SH-SY5Y (cell line): ENCODE data around the gene MT1H.

Experiments
- GATA2 ChIP-seq: IDR thresholded peaks from 2 replicates; pipeline ENCODE4 v1.6.1; 2011; ENCODE audit warnings: mild to moderate bottlenecking, low read depth, low read length
- GATA3 ChIP-seq: IDR thresholded peaks from 2 replicates; pipeline ENCODE4 v1.6.1; 2011; ENCODE audit warnings: low read depth, mild to moderate bottlenecking, low read length, moderate library complexity

- TF ChIP-seq GATA3 (no peak), GATA2 (no peak)
Observed at GRCh38 chr16:56653218-56653617, 16.4 kb upstream of the MT1H start.
